ENCODE measurements around the gene FAM171A1. TPM values are rescaled to one million over a fixed set of nuclear protein-coding genes. Genes with fewer than 3 reads are reported as not detected.

The FAM171A1 gene
- total and polyA plus RNA-seq, 2 donors (not counting 3 experiments of a cell fraction or from before 2014, with no cell fraction given): 56.3 to 75.8 TPM

DNA sequence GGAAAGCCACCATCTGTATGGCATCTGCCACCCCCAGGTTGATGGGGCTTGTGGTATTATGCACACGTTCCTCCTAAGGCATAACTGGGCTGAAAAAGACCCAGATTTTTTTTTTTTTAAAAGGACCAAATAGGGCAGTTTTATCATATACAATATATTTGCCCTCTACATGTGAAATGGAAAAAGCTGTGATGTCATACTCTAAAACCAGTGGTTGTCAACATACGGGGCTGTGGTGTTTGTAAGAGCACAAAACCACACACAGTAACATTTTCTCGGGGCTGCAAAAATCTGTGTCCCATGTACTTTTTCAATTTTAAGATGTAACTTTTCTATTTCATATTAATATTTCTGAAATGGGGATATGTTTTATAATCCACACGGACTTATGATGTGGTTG lies 34.9 kb downstream of the FAM171A1 start:
- H3K27ac ChIP-seq (ENCODE audit: insufficient read depth, low read depth, low read length): no peak overlapping the region
- intact Hi-C loops (cut with micrococcal nuclease): no loop called here
- H2AFZ ChIP-seq (ENCODE audit: low read depth, low read length): no peak overlapping the region
- BruUV-seq (replicated peaks): no TSS peak
- no peaks in the 10 kb centered on the region for H4K20me1 ChIP-seq (replicated peaks; ENCODE audit: control insufficient read depth, extremely low read depth, insufficient read depth, low read length)
- H3K4me2 ChIP-seq (ENCODE audit: insufficient read depth, low read length): no peak overlapping the region
- H3K79me2 ChIP-seq (ENCODE audit: control insufficient read depth, insufficient read depth, low read length): peaks cover 82% of the 10 kb centered on the region
- no peak for DNase-seq (ENCODE audit: low read depth, low spot score)
- dilution Hi-C loops (cut with MboI; ENCODE audit: extremely low pct_ligation_motif_present, low sequenced_read_pairs): no loop called here
- FAIRE-seq: no peak
- H3K36me3 ChIP-seq (ENCODE audit: control insufficient read depth in 2 of 2, extremely low read depth in 1 of 2, insufficient read depth in 2 of 2, low read length in 2 of 2): no peaks in the 10 kb centered on the region
- no peaks in the 10 kb centered on the region for H3K27me3 ChIP-seq (ENCODE audit: control insufficient read depth in 2 of 2, insufficient read depth in 2 of 2, low read length in 2 of 2)
- H3K4me3 ChIP-seq (replicated peaks in 1 of 3; ENCODE audit: insufficient read depth in 1 of 3, low read depth in 1 of 3, low read length in 3 of 3): no peak overlapping the region
- H3K9me1 ChIP-seq (replicated peaks; ENCODE audit: control insufficient read depth, extremely low read depth, insufficient read depth, low read length): no peaks in the 10 kb centered on the region
- ChIA-PET CTCF (no interaction called here), POLR2A (no interaction called here)
- no peaks in the 10 kb centered on the region for H3K9me3 ChIP-seq (replicated peaks; ENCODE audit: control insufficient read depth, insufficient read depth, low read length)
- no peak overlapping the region for H3K9ac ChIP-seq (replicated peaks; ENCODE audit: extremely low read depth, insufficient read depth, low read length)
- H3K4me1 ChIP-seq (ENCODE audit: control insufficient read depth, extremely low read depth, insufficient read depth, low read length): no peaks in the 10 kb centered on the region
- TF ChIP-seq MYC (IDR thresholded peaks at IDR 0.05; ENCODE audit: low read depth, low read length): no peak
- no peak for TF ChIP-seq FOS (IDR thresholded peaks at IDR 0.05; ENCODE audit: borderline replicate concordance, insufficient read depth, low read length)
- TF ChIP-seq GATA2 (IDR thresholded peaks at IDR 0.05; ENCODE audit: insufficient read depth, insufficient read length, low read depth, low read length): no peak
- TF ChIP-seq POLR2AphosphoS5 (IDR thresholded peaks at IDR 0.05; ENCODE audit: insufficient read depth, low read depth, low read length): no peak

DNA sequence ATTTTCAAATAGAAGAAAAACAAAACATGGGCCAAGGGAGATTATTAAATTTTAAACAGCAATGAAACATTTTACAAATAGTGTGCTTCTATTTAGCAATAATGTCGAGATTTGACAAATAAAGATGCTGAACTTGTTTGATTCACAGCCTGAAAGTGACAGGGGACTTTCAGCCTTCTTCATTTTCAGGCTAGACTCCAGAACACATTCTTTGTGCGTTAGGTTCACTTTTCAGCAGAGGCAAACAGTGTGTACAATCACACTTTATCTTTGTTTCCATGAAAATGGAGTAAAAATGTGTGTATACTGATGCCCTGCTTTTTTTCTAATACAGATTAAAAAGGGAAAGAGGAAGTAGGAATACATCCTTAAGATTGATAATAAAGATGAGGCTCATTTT lies 35.6 kb downstream of the FAM171A1 start:
- dilution Hi-C loops (cut with MboI; ENCODE audit: extremely low pct_ligation_motif_present, low sequenced_read_pairs): no loop called here
- ChIA-PET POLR2A (no interaction called here), CTCF (no interaction called here)

More for the DNA sequence above, 35.6 kb downstream of the FAM171A1 start:
- Histone ChIP-seq H3K4me2 (ENCODE audit: insufficient read depth, low read length) (no peak overlapping the region), H3K4me1 (ENCODE audit: control insufficient read depth, extremely low read depth, insufficient read depth, low read length) (no peaks in the 10 kb centered on the region), H3K9me3 (replicated peaks; ENCODE audit: control insufficient read depth, insufficient read depth, low read length) (no peaks in the 10 kb centered on the region), H3K36me3 (ENCODE audit: control insufficient read depth in 2 of 2, extremely low read depth in 1 of 2, insufficient read depth in 2 of 2, low read length in 2 of 2) (no peaks in the 10 kb centered on the region), H3K79me2 (ENCODE audit: control insufficient read depth, insufficient read depth, low read length) (peaks cover 78% of the 10 kb centered on the region), H3K9ac (replicated peaks; ENCODE audit: extremely low read depth, insufficient read depth, low read length) (no peak overlapping the region), H3K4me3 (replicated peaks in 1 of 3; ENCODE audit: insufficient read depth in 1 of 3, low read depth in 1 of 3, low read length in 3 of 3) (no peak overlapping the region), H4K20me1 (replicated peaks; ENCODE audit: control insufficient read depth, extremely low read depth, insufficient read depth, low read length) (no peaks in the 10 kb centered on the region), H3K27ac (ENCODE audit: insufficient read depth, low read depth, low read length) (no peak overlapping the region), H2AFZ (ENCODE audit: low read depth, low read length) (no peak overlapping the region), H3K27me3 (ENCODE audit: control insufficient read depth in 2 of 2, insufficient read depth in 2 of 2, low read length in 2 of 2) (no peaks in the 10 kb centered on the region), H3K9me1 (replicated peaks; ENCODE audit: control insufficient read depth, extremely low read depth, insufficient read depth, low read length) (no peaks in the 10 kb centered on the region)
- DNase-seq (ENCODE audit: low read depth, low spot score): no peak
- no TSS peak for BruUV-seq (replicated peaks)
- TF ChIP-seq GATA2 (IDR thresholded peaks at IDR 0.05; ENCODE audit: insufficient read depth, insufficient read length, low read depth, low read length) (no peak), EZH2 (IDR thresholded peaks at IDR 0.05; ENCODE audit: borderline replicate concordance, low read depth, low read length, severe bottlenecking) (no peak), POLR2AphosphoS5 (IDR thresholded peaks at IDR 0.05; ENCODE audit: insufficient read depth, low read depth, low read length) (no peak), MYC (IDR thresholded peaks at IDR 0.05; ENCODE audit: low read depth, low read length) (no peak), JUN (IDR thresholded peaks at IDR 0.05; ENCODE audit: borderline replicate concordance, insufficient read depth, insufficient read length, low read depth) (no peak), FOS (IDR thresholded peaks at IDR 0.05; ENCODE audit: borderline replicate concordance, insufficient read depth, low read length) (no peak)
- TF ChIP-seq, protein P1, sequence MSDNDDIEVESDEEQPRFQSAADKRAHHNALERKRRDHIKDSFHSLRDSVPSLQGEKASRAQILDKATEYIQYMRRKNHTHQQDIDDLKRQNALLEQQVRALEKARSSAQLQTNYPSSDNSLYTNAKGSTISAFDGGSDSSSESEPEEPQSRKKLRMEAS (IDR thresholded peaks at IDR 0.05; ENCODE audit: insufficient read depth, insufficient read length): no peak
- TF ChIP-seq, protein P2, sequence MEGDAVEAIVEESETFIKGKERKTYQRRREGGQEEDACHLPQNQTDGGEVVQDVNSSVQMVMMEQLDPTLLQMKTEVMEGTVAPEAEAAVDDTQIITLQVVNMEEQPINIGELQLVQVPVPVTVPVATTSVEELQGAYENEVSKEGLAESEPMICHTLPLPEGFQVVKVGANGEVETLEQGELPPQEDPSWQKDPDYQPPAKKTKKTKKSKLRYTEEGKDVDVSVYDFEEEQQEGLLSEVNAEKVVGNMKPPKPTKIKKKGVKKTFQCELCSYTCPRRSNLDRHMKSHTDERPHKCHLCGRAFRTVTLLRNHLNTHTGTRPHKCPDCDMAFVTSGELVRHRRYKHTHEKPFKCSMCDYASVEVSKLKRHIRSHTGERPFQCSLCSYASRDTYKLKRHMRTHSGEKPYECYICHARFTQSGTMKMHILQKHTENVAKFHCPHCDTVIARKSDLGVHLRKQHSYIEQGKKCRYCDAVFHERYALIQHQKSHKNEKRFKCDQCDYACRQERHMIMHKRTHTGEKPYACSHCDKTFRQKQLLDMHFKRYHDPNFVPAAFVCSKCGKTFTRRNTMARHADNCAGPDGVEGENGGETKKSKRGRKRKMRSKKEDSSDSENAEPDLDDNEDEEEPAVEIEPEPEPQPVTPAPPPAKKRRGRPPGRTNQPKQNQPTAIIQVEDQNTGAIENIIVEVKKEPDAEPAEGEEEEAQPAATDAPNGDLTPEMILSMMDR (IDR thresholded peaks at IDR 0.05; ENCODE audit: extremely low read depth in 1 of 2, insufficient read depth in 1 of 2, low read depth in 1 of 2, low read length in 2 of 2): no peak
- FAIRE-seq: no peak
- intact Hi-C loops (cut with micrococcal nuclease): no loop called here

Measured in endothelial cell of umbilical vein (primary cell).